Uterus (tissue), 4 donors: ENCODE data around the gene MEX3D. TPM values are rescaled to one million over a fixed set of nuclear protein-coding genes. Genes with fewer than 3 reads are reported as not detected.

Experiments used
- DNase-seq, 2 donors: peaks; one replicate each; pipeline ENCODE4 v3.0.0-alpha.2; 2019 to 2020
- H3K27ac ChIP-seq, 2 donors: fragments of 200-600 bp; sonication (generic); 1 replicate in 1 of 2; 2 replicates in 1 of 2; pipeline ENCODE4 v1.5.1; 2016 to 2018
- H3K27me3 ChIP-seq, 2 donors: fragments of 200-600 bp; sonication (generic); one replicate each; pipeline ENCODE4 v1.5.1; 2018 to 2019; ENCODE audit warnings: control low read depth in 1 of 2
- H3K36me3 ChIP-seq, 2 donors: fragments of 200-600 bp; sonication (generic); one replicate each; pipeline ENCODE4 v1.5.1; 2019; ENCODE audit warnings: control low read depth in 1 of 2
- H3K4me1 ChIP-seq, 2 donors: fragments of 200-600 bp; sonication (generic); one replicate each; pipeline ENCODE4 v1.5.1; 2018 to 2019; ENCODE audit warnings: control low read depth in 1 of 2
- H3K4me3 ChIP-seq, 2 donors: fragments of 200-600 bp; sonication (generic); 1 replicate in 1 of 2; 2 replicates in 1 of 2; pipeline ENCODE4 v1.5.1; 2018 to 2019; ENCODE audit warnings: mild to moderate bottlenecking in 1 of 2
- H3K9me3 ChIP-seq, 2 donors: fragments of 200-600 bp; sonication (generic); one replicate each; pipeline ENCODE4 v1.5.1; 2019; ENCODE audit warnings: control low read depth in 1 of 2
- POLR2A ChIP-seq, 2 donors: fragments of 450-650 bp; IDR thresholded peaks; one replicate each; pipeline ENCODE4 v1.6.1; 2016; ENCODE audit warnings: antibody characterized with exemption in 2 of 2, mild to moderate bottlenecking in 1 of 2, moderate library complexity in 1 of 2
- intact Hi-C: fragments of 100-400 bp; cut with DNase I; formaldehyde crosslinking; loops from one replicate; pipeline ENCODE4 v1.15.1; 2023; ENCODE audit warnings: low total_unique reads
- total RNA-seq, 4 donors: library from RNA; depleted of rRNA in 3 of 4; stranded (reverse); fragments of >200 nt in 3 of 4; gene quantifications; one replicate each; pipeline versions ENCODE4 v1.1.0 to v1.2.4, GENCODE V29; 2014 to 2023
- TF ChIP-seq, protein P1 (sequence below), 4 experiments: fragments of 200-600 bp in 2 of 4; fragments of 450-650 bp in 2 of 4; sonication (generic) in 2 of 4; IDR thresholded peaks; one replicate each; pipeline ENCODE4 v1.5.1; 2016 to 2019; ENCODE audit warnings: antibody characterized with exemption in 4 of 4, mild to moderate bottlenecking in 2 of 4, moderate library complexity in 1 of 4
- donor health status: DM: yes; HTN: yes; CAD: no.

Gene MEX3D
- 10 to 100 TPM in 3 of 4 donors, 1 to 10 TPM in 1; 4.4 to 34.8 (median 23.2) TPM for total RNA-seq

DNA sequence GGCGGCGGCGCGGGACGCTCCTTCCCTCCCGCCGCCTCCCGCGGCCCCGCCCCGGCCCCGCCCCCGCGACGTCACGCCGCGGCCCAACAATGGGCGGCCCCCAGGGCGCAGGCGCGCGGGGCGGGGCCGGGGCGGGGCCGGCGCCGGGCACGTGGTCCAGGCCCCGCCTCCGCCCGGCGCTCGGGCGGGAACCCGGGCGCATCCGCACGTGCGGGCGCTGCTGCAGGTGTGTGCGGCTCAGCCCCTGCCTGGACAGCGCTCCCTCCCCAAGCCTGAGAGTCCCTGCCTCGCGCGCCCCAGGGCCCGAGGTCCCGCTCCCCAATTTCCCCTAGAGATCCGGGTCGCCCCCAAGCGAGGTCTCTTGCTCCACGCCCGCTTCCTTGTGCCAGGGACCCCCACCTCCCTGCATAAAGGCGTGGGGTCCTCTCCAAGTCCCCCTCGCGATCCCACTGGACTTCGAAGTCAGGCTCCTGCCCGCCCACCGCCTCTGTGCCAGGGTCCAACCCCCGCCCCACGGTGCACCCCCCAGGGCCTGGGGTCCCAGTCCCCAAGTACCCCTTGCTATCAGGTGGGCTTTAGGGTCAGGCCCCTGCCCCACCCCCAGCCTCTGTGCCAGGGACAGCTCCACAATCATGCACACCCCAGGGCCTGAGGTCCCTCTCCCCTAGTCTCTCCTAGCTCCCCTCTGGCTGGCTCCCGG lies at the start of gene MEX3D:
Gene MEX3D, minus strand, starts transcription at position 6 of the 700 bp plus-strand sequence. CDS start 267 bp downstream, outside the sequence.
- intact Hi-C loops, result no loop called here
- no peaks in the 10 kb centered on the region for H3K9me3 ChIP-seq
- no peaks in the 10 kb centered on the region for H3K27me3 ChIP-seq
- peaks cover 0 to 15% of the 10 kb centered on the region in 2 donors for H3K4me1 ChIP-seq
- peak within 1 kb of the TSS; percentile 75 to 83 for H3K27ac ChIP-seq
- peak; percentile 67 to 75 for DNase-seq
- no peak for TF ChIP-seq POLR2A (IDR thresholded peaks at IDR 0.05)
- TF ChIP-seq, protein P1, sequence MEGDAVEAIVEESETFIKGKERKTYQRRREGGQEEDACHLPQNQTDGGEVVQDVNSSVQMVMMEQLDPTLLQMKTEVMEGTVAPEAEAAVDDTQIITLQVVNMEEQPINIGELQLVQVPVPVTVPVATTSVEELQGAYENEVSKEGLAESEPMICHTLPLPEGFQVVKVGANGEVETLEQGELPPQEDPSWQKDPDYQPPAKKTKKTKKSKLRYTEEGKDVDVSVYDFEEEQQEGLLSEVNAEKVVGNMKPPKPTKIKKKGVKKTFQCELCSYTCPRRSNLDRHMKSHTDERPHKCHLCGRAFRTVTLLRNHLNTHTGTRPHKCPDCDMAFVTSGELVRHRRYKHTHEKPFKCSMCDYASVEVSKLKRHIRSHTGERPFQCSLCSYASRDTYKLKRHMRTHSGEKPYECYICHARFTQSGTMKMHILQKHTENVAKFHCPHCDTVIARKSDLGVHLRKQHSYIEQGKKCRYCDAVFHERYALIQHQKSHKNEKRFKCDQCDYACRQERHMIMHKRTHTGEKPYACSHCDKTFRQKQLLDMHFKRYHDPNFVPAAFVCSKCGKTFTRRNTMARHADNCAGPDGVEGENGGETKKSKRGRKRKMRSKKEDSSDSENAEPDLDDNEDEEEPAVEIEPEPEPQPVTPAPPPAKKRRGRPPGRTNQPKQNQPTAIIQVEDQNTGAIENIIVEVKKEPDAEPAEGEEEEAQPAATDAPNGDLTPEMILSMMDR (IDR thresholded peaks at IDR 0.05), result no peak
- H3K4me3 ChIP-seq, result peak within 1 kb of the TSS; percentile 41 to 84
- no peaks in the 10 kb centered on the region for H3K36me3 ChIP-seq

DNA sequence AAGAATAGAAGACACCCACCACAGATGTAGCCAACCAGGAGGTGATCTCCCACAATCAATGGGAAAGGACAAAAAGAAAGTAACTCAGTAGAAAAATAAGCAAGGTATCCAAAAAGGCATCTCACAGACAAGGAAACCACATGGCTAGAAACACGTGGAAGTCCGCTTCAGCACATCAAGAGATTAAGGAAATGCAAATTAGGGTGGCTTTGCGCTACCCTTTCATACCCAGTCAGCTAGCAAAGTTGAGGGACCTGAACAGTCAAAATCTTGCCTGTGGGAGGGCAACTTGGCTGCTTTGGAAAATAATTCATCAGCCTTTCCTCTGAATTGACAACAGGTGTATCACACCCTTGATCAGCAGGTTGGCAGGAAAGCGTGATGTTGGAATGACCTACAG lies 48.8 kb upstream of the MEX3D start:
- no peak overlapping the region for H3K27ac ChIP-seq
- H3K36me3 ChIP-seq, result no peaks in the 10 kb centered on the region
- no peak overlapping the region for H3K4me3 ChIP-seq

DNA sequence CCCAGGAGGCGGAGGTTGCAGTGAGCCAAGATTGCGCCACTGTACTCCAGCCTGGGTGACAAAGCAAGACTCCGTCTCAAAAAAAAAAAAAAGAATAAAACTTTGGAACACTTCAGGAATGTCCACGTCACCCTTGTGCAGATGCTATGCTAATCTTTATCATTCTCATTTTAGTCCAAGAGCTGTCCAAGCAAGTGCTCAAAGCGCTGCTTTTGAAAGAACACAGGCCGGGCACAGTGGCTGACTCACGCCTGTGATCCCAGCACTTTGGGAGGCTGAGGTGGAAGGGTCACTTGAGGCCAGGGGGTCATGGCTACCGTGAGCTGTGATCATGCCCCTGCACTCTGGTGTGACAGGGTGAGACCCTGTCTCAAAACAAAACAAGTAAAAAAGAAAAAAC lies 48.3 kb upstream of the MEX3D start:
- H3K27me3 ChIP-seq, result no peaks in the 10 kb centered on the region
- H3K4me1 ChIP-seq, result no peaks in the 10 kb centered on the region
- no peak for DNase-seq
- H3K4me3 ChIP-seq, result no peak overlapping the region
- intact Hi-C loops, result no loop called here
- no peaks in the 10 kb centered on the region for H3K9me3 ChIP-seq
- TF ChIP-seq, protein P1 (IDR thresholded peaks at IDR 0.05), result no peak
- TF ChIP-seq POLR2A (IDR thresholded peaks at IDR 0.05), result no peak
- H3K36me3 ChIP-seq, result no peaks in the 10 kb centered on the region
- no peak overlapping the region for H3K27ac ChIP-seq

More for the DNA sequence above, 48.8 kb upstream of the MEX3D start:
- DNase-seq, result no peak
- no peak for TF ChIP-seq POLR2A (IDR thresholded peaks at IDR 0.05)
- TF ChIP-seq, protein P1 (IDR thresholded peaks at IDR 0.05), result no peak
- H3K27me3 ChIP-seq, result no peaks in the 10 kb centered on the region
- H3K4me1 ChIP-seq, result no peaks in the 10 kb centered on the region
- H3K9me3 ChIP-seq, result no peaks in the 10 kb centered on the region
- intact Hi-C loops, result no loop called here

DNA sequence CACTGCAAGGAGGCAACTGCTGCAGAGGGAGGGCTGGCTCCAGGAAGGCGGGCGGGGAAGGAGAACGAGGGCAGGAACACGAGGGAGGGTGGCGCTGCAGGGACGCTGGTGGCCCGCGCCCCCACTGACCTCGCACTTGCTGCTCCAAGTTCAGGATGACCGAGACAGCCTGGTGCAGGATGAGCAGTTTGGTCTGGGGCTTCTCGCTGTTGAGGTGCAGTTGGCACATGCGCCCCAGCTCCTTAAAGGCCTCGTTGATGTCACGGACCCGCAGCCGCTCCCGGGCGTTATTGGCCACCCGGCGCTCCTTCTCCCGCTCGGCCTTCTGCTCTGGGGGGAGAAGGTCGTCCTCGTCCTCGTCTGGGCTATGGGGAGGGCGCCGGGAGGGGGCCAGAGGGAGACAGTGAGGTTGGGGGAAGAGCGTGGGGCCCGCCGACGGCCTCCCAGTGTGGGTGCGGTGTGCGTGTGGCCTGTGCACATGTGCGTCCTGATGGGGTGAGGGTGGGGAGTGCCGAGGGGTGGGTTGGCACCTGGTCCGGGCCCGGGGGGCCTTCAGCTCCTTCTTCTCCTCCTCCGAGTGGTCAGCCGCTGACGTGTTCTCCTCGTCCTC lies 47.1 kb upstream of the MEX3D start:
- no peak for TF ChIP-seq POLR2A (IDR thresholded peaks at IDR 0.05)
- TF ChIP-seq, protein P1 (IDR thresholded peaks at IDR 0.05), result no peak
- H3K36me3 ChIP-seq, result no peaks in the 10 kb centered on the region
- no peaks in the 10 kb centered on the region for H3K9me3 ChIP-seq
- H3K27me3 ChIP-seq, result no peaks in the 10 kb centered on the region
- no peak overlapping the region for H3K4me3 ChIP-seq
- intact Hi-C loops, result no loop called here
- no peaks in the 10 kb centered on the region for H3K4me1 ChIP-seq
- no peak for DNase-seq
- no peak overlapping the region for H3K27ac ChIP-seq
